GM12801 (cell line): Measurements from ENCODE around the gene RALGPS1.

ENCODE experiments used
- TF ChIP-seq, protein P1 (sequence below): IDR thresholded peaks from one replicate; pipeline ENCODE4 v1.5.1; 2011; ENCODE audit warnings: control low read depth; ENCODE audit not compliant: insufficient read length; ENCODE audit errors: extremely low read depth

RALGPS1 gene

DNA sequence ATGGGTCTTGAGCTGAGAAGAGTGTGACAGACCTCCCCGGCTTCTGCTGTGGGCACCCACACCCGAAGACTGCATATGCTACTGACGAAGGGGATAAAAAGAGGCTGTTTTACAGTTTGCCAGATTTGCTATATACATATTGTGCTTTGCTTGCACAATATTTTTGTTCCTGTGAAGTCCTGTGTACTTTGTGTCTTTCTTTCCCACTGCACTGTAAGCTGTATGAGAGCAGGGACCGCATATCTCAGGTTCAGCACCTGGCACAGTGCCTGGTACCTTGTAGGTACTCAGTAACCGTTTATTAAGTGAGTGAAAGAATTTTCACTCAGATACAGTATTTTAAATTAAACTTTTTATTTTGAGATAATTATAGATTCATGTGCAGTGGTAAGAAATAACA, 341.7 kb downstream of the RALGPS1 start:
- TF ChIP-seq, protein P1, sequence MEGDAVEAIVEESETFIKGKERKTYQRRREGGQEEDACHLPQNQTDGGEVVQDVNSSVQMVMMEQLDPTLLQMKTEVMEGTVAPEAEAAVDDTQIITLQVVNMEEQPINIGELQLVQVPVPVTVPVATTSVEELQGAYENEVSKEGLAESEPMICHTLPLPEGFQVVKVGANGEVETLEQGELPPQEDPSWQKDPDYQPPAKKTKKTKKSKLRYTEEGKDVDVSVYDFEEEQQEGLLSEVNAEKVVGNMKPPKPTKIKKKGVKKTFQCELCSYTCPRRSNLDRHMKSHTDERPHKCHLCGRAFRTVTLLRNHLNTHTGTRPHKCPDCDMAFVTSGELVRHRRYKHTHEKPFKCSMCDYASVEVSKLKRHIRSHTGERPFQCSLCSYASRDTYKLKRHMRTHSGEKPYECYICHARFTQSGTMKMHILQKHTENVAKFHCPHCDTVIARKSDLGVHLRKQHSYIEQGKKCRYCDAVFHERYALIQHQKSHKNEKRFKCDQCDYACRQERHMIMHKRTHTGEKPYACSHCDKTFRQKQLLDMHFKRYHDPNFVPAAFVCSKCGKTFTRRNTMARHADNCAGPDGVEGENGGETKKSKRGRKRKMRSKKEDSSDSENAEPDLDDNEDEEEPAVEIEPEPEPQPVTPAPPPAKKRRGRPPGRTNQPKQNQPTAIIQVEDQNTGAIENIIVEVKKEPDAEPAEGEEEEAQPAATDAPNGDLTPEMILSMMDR = no peak

- TF ChIP-seq, protein P1 = no peak
Measured at GRCh38 chr9:127258606-127259471, 344.3 kb downstream of the RALGPS1 start.

- TF ChIP-seq, protein P1 = no peak
Measured at GRCh38 chr9:127262602-127263001, 348.0 kb downstream of the RALGPS1 start.

GRCh38 chr9:127263237-127263636, 348.7 kb downstream of the RALGPS1 start:
- TF ChIP-seq, protein P1 = no peak

GRCh38 chr9:127263664-127264063, 349.1 kb downstream of the RALGPS1 start:
- TF ChIP-seq, protein P1 = no peak

GRCh38 chr9:127264462-127265219, 350.1 kb downstream of the RALGPS1 start, which contains the start of gene GARNL3:
TSS of gene GARNL3 (plus strand) at chr9:127264774. CDS start at chr9:127264878, 104 bp downstream.
- TF ChIP-seq, protein P1 = no peak

DNA sequence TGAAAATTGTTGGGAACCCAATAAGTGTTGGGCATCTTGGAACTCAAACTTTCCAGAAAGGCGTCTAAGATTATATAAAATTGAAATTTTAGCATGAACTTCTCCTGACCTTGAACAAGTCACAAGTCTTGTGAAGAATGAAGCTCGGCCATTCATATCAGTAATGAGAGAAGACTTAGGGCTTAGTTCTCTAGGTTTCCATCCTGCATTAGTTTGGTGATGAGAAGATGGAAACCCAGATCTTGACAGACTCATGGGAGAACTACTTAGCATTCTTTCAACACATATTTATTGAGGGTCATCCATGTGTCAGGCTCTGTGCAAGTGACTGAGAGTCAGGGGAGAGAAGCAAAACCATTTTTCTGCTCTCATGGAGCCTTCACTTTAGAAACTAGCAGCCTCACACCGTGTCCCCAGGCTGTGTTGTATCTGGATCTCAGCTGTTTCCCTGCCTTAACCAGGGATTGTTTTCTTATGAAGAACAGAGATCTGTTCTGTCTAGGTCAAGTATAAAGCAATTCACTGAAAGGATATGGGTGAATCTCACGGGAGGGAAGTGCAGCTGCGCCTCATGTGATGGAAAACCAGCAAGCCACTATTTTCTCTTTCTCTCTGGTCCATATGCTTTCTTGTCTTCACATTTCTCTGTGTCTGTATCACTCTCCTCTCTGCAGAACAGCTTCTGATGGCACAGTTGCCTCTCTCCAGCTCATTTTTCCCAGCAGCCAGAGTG, 353.4 kb downstream of the RALGPS1 start:
- TF ChIP-seq, protein P1 = no peak
